Measurements from ENCODE around the gene ENDOD1.

Gene ENDOD1

GRCh38 chr11:95076981-95077380 is 12.7 kb upstream of the ENDOD1 start:
- no peak for DNase-seq

- DNase-seq: no peak
Measured at GRCh38 chr11:95078526-95078925, 11.1 kb upstream of the ENDOD1 start.

- DNase-seq: no peak
Measured at GRCh38 chr11:95081010-95081409, 8.6 kb upstream of the ENDOD1 start.

GRCh38 chr11:95081412-95081811 is 8.2 kb upstream of the ENDOD1 start:
- DNase-seq: no peak

GRCh38 chr11:95082576-95083001 is 7.1 kb upstream of the ENDOD1 start:
- no peak for DNase-seq

- no peak for DNase-seq
Measured at GRCh38 chr11:95084509-95084908, 5.1 kb upstream of the ENDOD1 start.

- DNase-seq: no peak
Measured at GRCh38 chr11:95085117-95085816, 4.4 kb upstream of the ENDOD1 start.

- DNase-seq: no peak
Measured at GRCh38 chr11:95086151-95086550, 3.5 kb upstream of the ENDOD1 start.

GRCh38 chr11:95086836-95087570 is 2.6 kb upstream of the ENDOD1 start:
- no peak for DNase-seq

GRCh38 chr11:95088946-95089619 is 563 bp upstream of the ENDOD1 start:
- no peak for DNase-seq

GRCh38 chr11:95091663-95092180 is 2.1 kb downstream of the ENDOD1 start:
- no peak for DNase-seq

- DNase-seq: no peak
Measured at GRCh38 chr11:95092549-95093324, 3.1 kb downstream of the ENDOD1 start.

- DNase-seq: no peak
Measured at GRCh38 chr11:95093548-95093947, 3.9 kb downstream of the ENDOD1 start.

GRCh38 chr11:95095858-95096587 is 6.4 kb downstream of the ENDOD1 start:
- DNase-seq: no peak

GRCh38 chr11:95097209-95097608 is 7.6 kb downstream of the ENDOD1 start:
- DNase-seq: no peak

- no peak for DNase-seq
Measured at GRCh38 chr11:95098826-95099225, 9.2 kb downstream of the ENDOD1 start.

- no peak for DNase-seq
Measured at GRCh38 chr11:95100191-95100648, 10.6 kb downstream of the ENDOD1 start.

GRCh38 chr11:95100856-95101507 is 11.3 kb downstream of the ENDOD1 start:
- no peak for DNase-seq

GRCh38 chr11:95101935-95102334 is 12.3 kb downstream of the ENDOD1 start:
- no peak for DNase-seq

- no peak for DNase-seq
Measured at GRCh38 chr11:95102733-95103132, 13.1 kb downstream of the ENDOD1 start.

- DNase-seq: no peak
Measured at GRCh38 chr11:95103701-95104100, 14.1 kb downstream of the ENDOD1 start.

All from left hindlimb (tissue), 1 donor.